Vagina (tissue), 2 donors: Measurements from ENCODE around the gene MT1F. TPM values are rescaled to one million over a fixed set of nuclear protein-coding genes. Genes with fewer than 3 reads are reported as not detected.

Source experiments
- DNase-seq, 2 donors: peaks; one replicate each; pipeline ENCODE4 v3.0.0-alpha.2; 2017; ENCODE audit errors: extremely low spot score in 2 of 2
- H3K27ac ChIP-seq: fragments of 200-600 bp; sonication (generic); one replicate; pipeline ENCODE4 v1.5.1; 2019
- H3K27me3 ChIP-seq: fragments of 200-600 bp; sonication (generic); one replicate; pipeline ENCODE4 v1.5.1; 2019
- H3K36me3 ChIP-seq, 2 donors: fragments of 200-600 bp; sonication (generic); one replicate each; pipeline ENCODE4 v1.5.1; 2017 to 2019
- H3K4me1 ChIP-seq: fragments of 200-600 bp; sonication (generic); one replicate; pipeline ENCODE4 v1.5.1; 2019
- H3K4me3 ChIP-seq, 2 donors: fragments of 200-600 bp; sonication (generic); 1 replicate in 1 of 2; 2 replicates in 1 of 2; pipeline ENCODE4 v1.5.1; 2016 to 2019
- H3K9me3 ChIP-seq: fragments of 200-600 bp; sonication (generic); one replicate; pipeline ENCODE4 v1.5.1; 2019
- CTCF ChIP-seq, 3 experiments: fragments of 450-650 bp in 2 of 3; fragments of 200-600 bp in 1 of 3; sonication (generic) in 1 of 3; IDR thresholded peaks; one replicate each; pipeline ENCODE4 v1.5.1; 2017 to 2019; ENCODE audit warnings: antibody characterized with exemption in 3 of 3, mild to moderate bottlenecking in 2 of 3, moderate library complexity in 2 of 3
- POLR2A ChIP-seq, 2 donors: fragments of 450-650 bp; IDR thresholded peaks; one replicate each; pipeline ENCODE4 v1.6.1; 2017; ENCODE audit warnings: antibody characterized with exemption in 2 of 2, mild to moderate bottlenecking in 2 of 2, moderate library complexity in 2 of 2
- POLR2AphosphoS5 ChIP-seq, 2 donors: sonication (generic); formaldehyde crosslinking; IDR thresholded peaks; one replicate each; pipeline ENCODE4 v1.9.0; 2017; ENCODE audit warnings: antibody characterized with exemption in 2 of 2, mild to moderate bottlenecking in 2 of 2, low read depth in 1 of 2; ENCODE audit not compliant: insufficient read depth in 1 of 2
- intact Hi-C: fragments of 100-400 bp; cut with DNase I; formaldehyde crosslinking; loops from one replicate; pipeline ENCODE4 v1.15.1; 2023
- total RNA-seq: library from RNA; depleted of rRNA; stranded (reverse); fragments of >200 nt; gene quantifications from one replicate; pipeline ENCODE4 v1.2.3, GENCODE V29; 2016

The MT1F gene
- total RNA-seq, 1 donor from 2014 or later = 16.0 TPM

GRCh38 chr16:56683424-56684172 lies 25.8 kb downstream of the MT1F start:
- intact Hi-C loops = loop anchor here (2.0 to 5.0 kb wide), 2 partner anchors 56 to 77 kb away; partner anchors contain the start of gene MT1E
- no peak for DNase-seq
- Histone ChIP-seq H3K27me3 (no peaks in the 10 kb centered on the region), H3K9me3 (no peaks in the 10 kb centered on the region), H3K4me3 (peak overlapping the region; percentile 59 to 75), H3K4me1 (peaks cover 24% of the 10 kb centered on the region), H3K36me3 (no peaks in the 10 kb centered on the region), H3K27ac (peak overlapping the region; percentile 80)
- TF ChIP-seq POLR2AphosphoS5 (IDR thresholded peaks at IDR 0.05; ENCODE audit: insufficient read depth in 1 of 2, low read depth in 1 of 2) = peak in 1 of 2 donors; percentile 54
- no peak for TF ChIP-seq CTCF (IDR thresholded peaks at IDR 0.05)
- no peak for TF ChIP-seq POLR2A (IDR thresholded peaks at IDR 0.05)

- TF ChIP-seq CTCF (IDR thresholded peaks at IDR 0.05) (no peak), POLR2A (IDR thresholded peaks at IDR 0.05) (no peak), POLR2AphosphoS5 (IDR thresholded peaks at IDR 0.05; ENCODE audit: insufficient read depth in 1 of 2, low read depth in 1 of 2) (no peak)
- H3K4me3 ChIP-seq = peak overlapping the region in 1 of 2 donors; percentile 59
- H3K4me1 ChIP-seq = peaks cover 24% of the 10 kb centered on the region
- peak overlapping the region; percentile 80 for H3K27ac ChIP-seq
- no peaks in the 10 kb centered on the region for H3K9me3 ChIP-seq
- intact Hi-C loops = loop anchor here (5.0 kb wide), 1 partner anchor 57 kb away; the partner anchor contains the start of gene MT1E
- no peaks in the 10 kb centered on the region for H3K27me3 ChIP-seq
- DNase-seq = no peak
- H3K36me3 ChIP-seq = no peaks in the 10 kb centered on the region
Observed at GRCh38 chr16:56684256-56684925, 26.6 kb downstream of the MT1F start.

GRCh38 chr16:56684926-56685590 lies 27.3 kb downstream of the MT1F start:
- Histone ChIP-seq H3K4me1 (peaks cover 24% of the 10 kb centered on the region), H3K9me3 (no peaks in the 10 kb centered on the region), H3K27ac (peak overlapping the region; percentile 80), H3K27me3 (no peaks in the 10 kb centered on the region), H3K36me3 (no peaks in the 10 kb centered on the region), H3K4me3 (peak overlapping the region in 1 of 2 donors; percentile 59)
- intact Hi-C loops = loop anchor here (5.0 kb wide), 1 partner anchor 58 kb away; the partner anchor contains the start of gene MT1E
- TF ChIP-seq POLR2AphosphoS5 (IDR thresholded peaks at IDR 0.05; ENCODE audit: insufficient read depth in 1 of 2, low read depth in 1 of 2) = peak in 1 of 2 donors; percentile 40
- TF ChIP-seq POLR2A (IDR thresholded peaks at IDR 0.05) = no peak
- TF ChIP-seq CTCF (IDR thresholded peaks at IDR 0.05) = no peak
- no peak for DNase-seq

- no peak overlapping the region for H3K27ac ChIP-seq
- TF ChIP-seq CTCF (IDR thresholded peaks at IDR 0.05) (no peak), POLR2AphosphoS5 (IDR thresholded peaks at IDR 0.05; ENCODE audit: insufficient read depth in 1 of 2, low read depth in 1 of 2) (no peak), POLR2A (IDR thresholded peaks at IDR 0.05) (no peak)
Observed at GRCh38 chr16:56686758-56687157, 29.0 kb downstream of the MT1F start.

More at GRCh38 chr16:56686758-56687157, 29.0 kb downstream of the MT1F start:
- DNase-seq = no peak
- Histone ChIP-seq H3K36me3 (no peaks in the 10 kb centered on the region), H3K4me3 (no peak overlapping the region), H3K27me3 (no peaks in the 10 kb centered on the region), H3K9me3 (no peaks in the 10 kb centered on the region), H3K4me1 (peaks cover 24% of the 10 kb centered on the region)
- intact Hi-C loops = no loop called here
